NB4 (cell line): ENCODE measurements around the gene CLEC10A.

Experiments used
- DNase-seq: peaks from one replicate; pipeline ENCODE4 v3.0.0; 2010; ENCODE audit warnings: low read depth
- H3K4me3 ChIP-seq: one replicate; pipeline ENCODE4 v1.5.1; 2011; ENCODE audit warnings: mild to moderate bottlenecking, low read depth, low read length, moderate library complexity
- CTCF ChIP-seq: IDR thresholded peaks from one replicate; pipeline ENCODE4 v1.5.1; 2012; ENCODE audit warnings: low read depth, low read length
- MAX ChIP-seq: IDR thresholded peaks from 2 replicates; pipeline ENCODE4 v1.6.1; 2011; ENCODE audit warnings: low read depth, low read length
- MYC ChIP-seq: IDR thresholded peaks from 2 replicates; pipeline ENCODE4 v1.6.1; 2011; ENCODE audit warnings: low read depth, low read length
- POLR2A ChIP-seq: IDR thresholded peaks from 2 replicates; pipeline ENCODE4 v1.6.1; 2011; ENCODE audit warnings: mild to moderate bottlenecking; ENCODE audit not compliant: insufficient read length; ENCODE audit errors: extremely low read depth

Gene CLEC10A

GRCh38 chr17:7084088-7084487 lies 4.0 kb upstream of the CLEC10A start:
- TF ChIP-seq CTCF (no peak), POLR2A (no peak), MAX (no peak), MYC (no peak)
- DNase-seq: no peak
- no peak overlapping the region for H3K4me3 ChIP-seq

GRCh38 chr17:7083592-7083991 lies 3.5 kb upstream of the CLEC10A start:
- no peak overlapping the region for H3K4me3 ChIP-seq
- TF ChIP-seq CTCF (no peak), MAX (no peak), MYC (no peak), POLR2A (no peak)
- no peak for DNase-seq

- DNase-seq: peak; percentile 81
- no peak overlapping the region for H3K4me3 ChIP-seq
- TF ChIP-seq MAX: peak; percentile 39; the same call in 1 of the 2 replicates
- TF ChIP-seq MYC: no peak
Measured at GRCh38 chr17:7081341-7082062, 1.5 kb upstream of the CLEC10A start.

- no peak for TF ChIP-seq MYC
- no peak for TF ChIP-seq CTCF
- TF ChIP-seq POLR2A: no peak
- TF ChIP-seq MAX: no peak
- no peak for DNase-seq
- H3K4me3 ChIP-seq: no peak overlapping the region
Measured at GRCh38 chr17:7080456-7081041, 498 bp upstream of the CLEC10A start.

- no peak overlapping the region for H3K4me3 ChIP-seq
- no peak for DNase-seq
- TF ChIP-seq MYC (no peak), MAX (no peak), POLR2A (no peak), CTCF (no peak)
Measured at GRCh38 chr17:7078711-7079110, 1.3 kb downstream of the CLEC10A start.

GRCh38 chr17:7077911-7078546 lies 2.0 kb downstream of the CLEC10A start:
- H3K4me3 ChIP-seq: no peak overlapping the region
- no peak for DNase-seq
- TF ChIP-seq CTCF (no peak), MYC (no peak), POLR2A (no peak), MAX (no peak)
